SK-N-SH (cell line): ENCODE measurements around the gene CARD6. TPM values are rescaled to one million over a fixed set of nuclear protein-coding genes. Genes with fewer than 3 reads are reported as not detected.

Experiments
- CTCF ChIA-PET: fragments of 300-600, 350-600 bp; formaldehyde crosslinking; extraction: SDS; loops from one replicate; lab custom pipeline; 2021; lab: Yijun Ruan, JAX
- POLR2A ChIA-PET: fragments of 350-600 bp; sonication (Branson Sonifier 250); formaldehyde crosslinking; extraction: SDS; loops from one replicate; lab custom pipeline; 2020; ENCODE audit warnings: antibody characterized with exemption, inconsistent platforms; lab: Yijun Ruan, JAX
- DNase-seq: peaks from one replicate; pipeline ENCODE4 v3.0.0; 2012
- H2AFZ ChIP-seq: fragments of 200-600 bp; sonication (generic); 2 replicates; pipeline ENCODE4 v1.8.1; 2016; ENCODE audit warnings: antibody characterized with exemption, mild to moderate bottlenecking, low read depth
- H3F3A ChIP-seq: fragments of 200-600 bp; sonication (generic); replicated peaks from 2 replicates; pipeline ENCODE3; 2016; ENCODE audit warnings: antibody characterized with exemption, mild to moderate bottlenecking; ENCODE audit not compliant: insufficient read depth
- H3K27ac ChIP-seq, 2 experiments: fragments of 200-500 bp in 1 of 2; fragments of 200-600 bp in 1 of 2; sonication (Bioruptor generic) in 1 of 2; sonication (generic), shearing (Covaris generic) in 1 of 2; 2 replicates each; pipeline versions ENCODE4 v1.5.1 to v1.6.1; 2014 to 2016; ENCODE audit warnings: low read depth in 2 of 2, inconsistent platforms in 1 of 2, low read length in 1 of 2, mild to moderate bottlenecking in 1 of 2, mixed read lengths in 1 of 2
- H3K27me3 ChIP-seq: fragments of 200-600 bp; sonication (generic), shearing (Covaris generic); 2 replicates; pipeline ENCODE4 v1.6.1; 2016; ENCODE audit warnings: mixed run types; ENCODE audit not compliant: insufficient read depth
- H3K36me3 ChIP-seq, 2 experiments: fragments of 200-500 bp in 1 of 2; fragments of 200-600 bp in 1 of 2; sonication (Bioruptor generic) in 1 of 2; sonication (generic) in 1 of 2; replicated peaks in 1 of 2; 2 replicates each; pipeline versions ENCODE3 to v1.5.1; 2014 to 2016; ENCODE audit warnings: low read length in 1 of 2, mild to moderate bottlenecking in 1 of 2; ENCODE audit not compliant: insufficient read depth in 2 of 2, control insufficient read depth in 1 of 2
- H3K4me1 ChIP-seq, 2 experiments: fragments of 200-500 bp in 1 of 2; fragments of 200-600 bp in 1 of 2; sonication (Bioruptor generic) in 1 of 2; sonication (generic), shearing (Covaris generic) in 1 of 2; 2 replicates each; pipeline versions ENCODE4 v1.5.1 to v1.6.1; 2014 to 2016; ENCODE audit warnings: low read depth in 1 of 2, low read length in 1 of 2, mixed run types in 1 of 2; ENCODE audit not compliant: insufficient read depth in 2 of 2, control insufficient read depth in 1 of 2
- H3K4me2 ChIP-seq: fragments of 200-600 bp; sonication (generic), shearing (Covaris generic); 2 replicates; pipeline ENCODE4 v1.6.1; 2017; ENCODE audit warnings: mixed run types
- H3K4me3 ChIP-seq, 2 experiments: fragments of 200-500 bp in 1 of 2; fragments of 200-600 bp in 1 of 2; sonication (Bioruptor generic) in 1 of 2; sonication (generic), shearing (Covaris generic) in 1 of 2; 2 replicates each; pipeline versions ENCODE4 v1.5.1 to v1.8.1; 2014 to 2016; ENCODE audit warnings: low read depth in 2 of 2, inconsistent platforms in 1 of 2, low read length in 1 of 2, mild to moderate bottlenecking in 1 of 2, mixed read lengths in 1 of 2, moderate library complexity in 1 of 2
- H3K79me2 ChIP-seq: fragments of 200-600 bp; sonication (generic); 2 replicates; pipeline ENCODE4 v1.8.1; 2017; ENCODE audit warnings: mild to moderate bottlenecking; ENCODE audit not compliant: insufficient read depth
- H3K9ac ChIP-seq: fragments of 200-600 bp; sonication (generic); 2 replicates; pipeline ENCODE4 v1.6.1; 2017; ENCODE audit warnings: mixed run types
- H3K9me2 ChIP-seq: fragments of 200-600 bp; sonication (generic); 2 replicates; pipeline ENCODE4 v1.6.1; 2017; ENCODE audit warnings: mixed run types
- H3K9me3 ChIP-seq: fragments of 200-600 bp; sonication (generic); 2 replicates; pipeline ENCODE4 v1.6.1; 2017; ENCODE audit warnings: mixed run types, mild to moderate bottlenecking, moderate library complexity
- H4K20me1 ChIP-seq: fragments of 200-600 bp; sonication (generic); 2 replicates; pipeline ENCODE4 v1.6.1; 2017; ENCODE audit warnings: mild to moderate bottlenecking, mixed run types; ENCODE audit not compliant: insufficient read depth
- ELF1 ChIP-seq: IDR thresholded peaks from 2 replicates; pipeline ENCODE4 v1.4.0; 2012
- EP300 ChIP-seq, 2 experiments: IDR thresholded peaks; 2 replicates each; pipeline versions ENCODE4 v1.4.0 to v1.6.1; 2012; ENCODE audit warnings: borderline replicate concordance in 1 of 2, low read depth in 1 of 2, low read length in 1 of 2
- EZH2phosphoT487 ChIP-seq: fragments of 200-600 bp; sonication (generic); IDR thresholded peaks from 2 replicates; pipeline ENCODE4 v1.6.1; 2017; ENCODE audit warnings: low read depth, mixed run types, mild to moderate bottlenecking, antibody characterized with exemption, moderate library complexity, borderline replicate concordance
- FOXJ3 ChIP-seq: sonication (generic); formaldehyde crosslinking; IDR thresholded peaks from 2 replicates; pipeline ENCODE4 v1.5.1; 2020; ENCODE audit warnings: mild to moderate bottlenecking, missing genetic modification reagents
- FOXM1 ChIP-seq: IDR thresholded peaks from 2 replicates; pipeline ENCODE4 v1.4.0; 2012; ENCODE audit warnings: low read depth, mild to moderate bottlenecking
- GABPA ChIP-seq: IDR thresholded peaks from 2 replicates; pipeline ENCODE4 v1.4.0; 2012; ENCODE audit warnings: low read depth, mild to moderate bottlenecking
- JUND ChIP-seq: IDR thresholded peaks from 2 replicates; pipeline ENCODE4 v1.4.0; 2012
- MAX ChIP-seq: IDR thresholded peaks from 2 replicates; pipeline ENCODE4 v1.4.0; 2012; ENCODE audit warnings: low read depth
- MEF2A ChIP-seq: IDR thresholded peaks from 2 replicates; pipeline ENCODE4 v1.4.0; 2012; ENCODE audit warnings: low read depth, borderline replicate concordance
- MXI1 ChIP-seq: IDR thresholded peaks from 2 replicates; pipeline ENCODE4 v1.6.1; 2012; ENCODE audit warnings: mild to moderate bottlenecking, low read depth, low read length, improper control_type of control experiment
- PBX3 ChIP-seq: IDR thresholded peaks from 2 replicates; pipeline ENCODE4; 2012
- RCOR1 ChIP-seq: fragments of 150-350 bp; IDR thresholded peaks from 2 replicates; pipeline ENCODE4 v1.6.1; 2017; ENCODE audit warnings: antibody characterized with exemption, low read length
- RFX5 ChIP-seq: IDR thresholded peaks from 2 replicates; pipeline ENCODE4 v1.6.1; 2012; ENCODE audit warnings: mild to moderate bottlenecking, improper control_type of control experiment, low read length
- RXRA ChIP-seq: IDR thresholded peaks from 2 replicates; pipeline ENCODE4 v1.4.0; 2012; ENCODE audit warnings: low read depth, mild to moderate bottlenecking, borderline replicate concordance
- SIN3A ChIP-seq: IDR thresholded peaks from 2 replicates; pipeline ENCODE4 v1.6.1; 2012; ENCODE audit warnings: low read depth, mild to moderate bottlenecking, low read length, moderate library complexity, borderline replicate concordance
- SMC3 ChIP-seq: IDR thresholded peaks from 2 replicates; pipeline ENCODE4 v1.6.1; 2012; ENCODE audit warnings: low read depth, low read length, improper control_type of control experiment
- TAF1 ChIP-seq: IDR thresholded peaks from 2 replicates; pipeline ENCODE4 v1.6.1; 2012; ENCODE audit warnings: low read depth, mild to moderate bottlenecking, low read length, moderate library complexity, borderline replicate concordance
- YY1 ChIP-seq: IDR thresholded peaks from 2 replicates; pipeline ENCODE4 v1.4.0; 2012; ENCODE audit warnings: low read depth, mild to moderate bottlenecking
- WGBS: methylation state at CpG from one replicate; pipeline ENCODE4 v1.1.6; 2017; ENCODE audit warnings: low lambda C conversion rate; 5-methylcytosine and 5-hydroxymethylcytosine counted together
- polyA plus RNA-seq, 3 experiments: library from polyadenylated mRNA; depleted of rRNA; stranded (reverse); fragments of >200 nt; gene quantifications; 2 replicates each; pipeline ENCODE4 v1.2.3, GENCODE V29; 2012
- TF ChIP-seq, protein P1 (sequence below): fragments of 150-350 bp; IDR thresholded peaks from 2 replicates; pipeline ENCODE4 v1.6.1; 2017; ENCODE audit warnings: antibody characterized with exemption, low read length, low read depth, borderline replicate concordance
- TF ChIP-seq, protein P2 (sequence below): IDR thresholded peaks from 2 replicates; pipeline ENCODE4 v1.4.0; 2012; ENCODE audit warnings: low read depth, borderline replicate concordance

CARD6 gene
- polyA plus RNA-seq, 1 of the 3 experiments (the other 2 are of a cell fraction): 0.03 TPM

GRCh38 chr5:40904994-40905306 lies 63.8 kb downstream of the CARD6 start:
- Histone ChIP-seq H3K4me1 (peaks cover 0 to 13% of the 10 kb centered on the region in 2 experiments; a peak in 2 of 4 replicates), H2AFZ (no peak overlapping the region), H3K9me3 (no peaks in the 10 kb centered on the region), H3K4me2 (no peak overlapping the region), H3K9ac (no peak overlapping the region), H3K27me3 (no peaks in the 10 kb centered on the region), H3F3A (no peaks in the 10 kb centered on the region), H3K79me2 (no peaks in the 10 kb centered on the region), H3K36me3 (no peaks in the 10 kb centered on the region), H3K27ac (peak overlapping the region in 1 of 2 experiments; percentile 86; a peak in 2 of 4 replicates), H4K20me1 (no peaks in the 10 kb centered on the region), H3K9me2 (no peaks in the 10 kb centered on the region), H3K4me3 (peak overlapping the region in 1 of 2 experiments; percentile 43; a peak in 1 of 4 replicates)
- TF ChIP-seq RFX5 (no peak), RCOR1 (no peak), MXI1 (no peak), JUND (no peak), MEF2A (no peak)
- TF ChIP-seq, protein P1, sequence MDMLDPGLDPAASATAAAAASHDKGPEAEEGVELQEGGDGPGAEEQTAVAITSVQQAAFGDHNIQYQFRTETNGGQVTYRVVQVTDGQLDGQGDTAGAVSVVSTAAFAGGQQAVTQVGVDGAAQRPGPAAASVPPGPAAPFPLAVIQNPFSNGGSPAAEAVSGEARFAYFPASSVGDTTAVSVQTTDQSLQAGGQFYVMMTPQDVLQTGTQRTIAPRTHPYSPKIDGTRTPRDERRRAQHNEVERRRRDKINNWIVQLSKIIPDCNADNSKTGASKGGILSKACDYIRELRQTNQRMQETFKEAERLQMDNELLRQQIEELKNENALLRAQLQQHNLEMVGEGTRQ: no peak
- TF ChIP-seq, protein P2, sequence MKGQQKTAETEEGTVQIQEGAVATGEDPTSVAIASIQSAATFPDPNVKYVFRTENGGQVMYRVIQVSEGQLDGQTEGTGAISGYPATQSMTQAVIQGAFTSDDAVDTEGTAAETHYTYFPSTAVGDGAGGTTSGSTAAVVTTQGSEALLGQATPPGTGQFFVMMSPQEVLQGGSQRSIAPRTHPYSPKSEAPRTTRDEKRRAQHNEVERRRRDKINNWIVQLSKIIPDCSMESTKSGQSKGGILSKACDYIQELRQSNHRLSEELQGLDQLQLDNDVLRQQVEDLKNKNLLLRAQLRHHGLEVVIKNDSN: no peak
- WGBS: 30% methylated on average over 2 of the region's 2 CpGs
- CTCF ChIA-PET: interaction anchor here (0.6 to 4.3 kb wide), 76 partner anchors 8 to 1152 kb away, joined by 3 to 44 read pairs (median 5); partner anchors contain the start of gene PLCXD3
- POLR2A ChIA-PET: interaction anchor here (1.4 kb wide), 1 partner anchor 888 kb away, joined by 3 read pairs; no protein-coding TSS in a partner anchor
- DNase-seq: peak; percentile 15

GRCh38 chr5:40906351-40906751 lies 65.2 kb downstream of the CARD6 start:
- ChIA-PET CTCF (interaction anchor here (0.6 to 4.3 kb wide), 4 partner anchors 106 to 1151 kb away, joined by 3 to 44 read pairs (median 16); no protein-coding TSS in a partner anchor), POLR2A (no interaction called here)
- Histone ChIP-seq H3K9ac (no peak overlapping the region), H3K4me2 (no peak overlapping the region), H3F3A (no peaks in the 10 kb centered on the region), H4K20me1 (no peaks in the 10 kb centered on the region), H2AFZ (no peak overlapping the region), H3K27me3 (no peaks in the 10 kb centered on the region), H3K4me1 (peaks cover 0 to 14% of the 10 kb centered on the region in 2 experiments; a peak in 2 of 4 replicates), H3K36me3 (no peaks in the 10 kb centered on the region), H3K9me3 (no peaks in the 10 kb centered on the region), H3K27ac (no peak overlapping the region), H3K4me3 (no peak overlapping the region), H3K79me2 (no peaks in the 10 kb centered on the region), H3K9me2 (no peaks in the 10 kb centered on the region)
- no peak for DNase-seq
- 32% methylated on average over 1 of the region's 1 CpG for WGBS
- TF ChIP-seq JUND: no peak

GRCh38 chr5:40909264-40909663 lies 68.1 kb downstream of the CARD6 start, which contains the start of gene C7:
Gene C7, plus strand, starts transcription at chr5:40909497. Its CDS starts 114 bp downstream, at chr5:40909611.
- H2AFZ ChIP-seq: no peak within 1 kb of the TSS
- no peaks in the 10 kb centered on the region for H3K27me3 ChIP-seq
- no peaks in the 10 kb centered on the region for H3K9me2 ChIP-seq
- H3K27ac ChIP-seq: peak within 1 kb of the TSS in 1 of 2 experiments; percentile 91; a peak in 2 of 4 replicates
- H3K4me1 ChIP-seq: peaks cover 0 to 11% of the 10 kb centered on the region in 2 experiments; a peak in 2 of 4 replicates
- ChIA-PET POLR2A (interaction anchor here (1.1 to 2.9 kb wide), 4 partner anchors 355 to 601 kb away, joined by 3 to 7 read pairs (median 4); partner anchors contain the start of gene PLCXD3), CTCF (interaction anchor here (1.0 to 1.8 kb wide), 5 partner anchors 103 to 935 kb away, joined by 3 to 5 read pairs (median 3); no protein-coding TSS in a partner anchor)
- H3K4me2 ChIP-seq: no peak within 1 kb of the TSS
- 16% methylated on average over 3 of the region's 3 CpGs for WGBS
- H3K9me3 ChIP-seq: no peaks in the 10 kb centered on the region
- no peaks in the 10 kb centered on the region for H3F3A ChIP-seq
- DNase-seq: peak; percentile 49
- no peak within 1 kb of the TSS for H3K9ac ChIP-seq
- no peaks in the 10 kb centered on the region for H4K20me1 ChIP-seq
- peak within 1 kb of the TSS in 1 of 2 experiments; percentile 32; a peak in 2 of 4 replicates for H3K4me3 ChIP-seq
- H3K79me2 ChIP-seq: no peaks in the 10 kb centered on the region
- H3K36me3 ChIP-seq: no peaks in the 10 kb centered on the region
- TF ChIP-seq TAF1 (no peak), GABPA (no peak), YY1 (no peak), MEF2A (no peak), PBX3 (no peak), MXI1 (peak; percentile 40; the same call in 1 of the 2 replicates), EP300 (IDR thresholded peaks at IDR 0.05; ENCODE audit: borderline replicate concordance in 1 of 2, low read depth in 1 of 2, low read length in 1 of 2) (peak in 1 of 2 experiments; percentile 72; a peak in 1 of 4 replicates), EZH2phosphoT487 (no peak), ELF1 (no peak), FOXJ3 (CRISPR knock-in tag) (no peak), JUND (no peak), RXRA (no peak), SMC3 (no peak), SIN3A (no peak), MAX (no peak), FOXM1 (no peak)
